ENCODE measurements around the gene RPS27A.

DNA sequence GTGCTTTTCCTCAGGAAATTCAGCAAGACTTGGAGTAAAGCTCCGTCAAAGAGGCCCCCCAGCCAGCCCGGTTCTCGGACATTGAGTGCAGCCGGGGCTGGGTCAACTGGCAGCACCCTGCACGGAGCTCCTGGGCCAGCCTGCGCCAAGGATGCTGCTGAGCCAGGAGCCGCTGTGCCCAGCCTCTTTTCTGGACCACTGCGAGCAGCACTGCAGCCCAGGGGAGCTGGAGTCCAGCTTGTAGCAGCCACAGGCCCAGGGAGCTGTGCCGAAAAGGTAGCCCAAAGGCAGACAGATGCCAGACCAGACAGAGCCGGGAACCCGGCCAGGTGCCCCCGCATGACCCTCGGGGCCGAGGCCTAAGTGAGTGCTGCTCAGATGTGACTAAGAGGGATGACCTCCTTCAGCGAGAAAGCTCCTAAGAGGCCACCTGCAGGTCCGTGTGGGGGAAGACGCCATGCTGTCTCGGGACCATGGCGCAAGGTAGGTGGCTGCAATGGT lies 7.7 kb upstream of the RPS27A start:
- TF ChIP-seq TAF1 (IDR thresholded peaks at IDR 0.05; ENCODE audit: borderline replicate concordance, insufficient read depth, low read length) (no peak), POLR2AphosphoS5 (IDR thresholded peaks at IDR 0.05; ENCODE audit: low read depth, low read length) (no peak)
- TF ChIP-seq, protein P1, sequence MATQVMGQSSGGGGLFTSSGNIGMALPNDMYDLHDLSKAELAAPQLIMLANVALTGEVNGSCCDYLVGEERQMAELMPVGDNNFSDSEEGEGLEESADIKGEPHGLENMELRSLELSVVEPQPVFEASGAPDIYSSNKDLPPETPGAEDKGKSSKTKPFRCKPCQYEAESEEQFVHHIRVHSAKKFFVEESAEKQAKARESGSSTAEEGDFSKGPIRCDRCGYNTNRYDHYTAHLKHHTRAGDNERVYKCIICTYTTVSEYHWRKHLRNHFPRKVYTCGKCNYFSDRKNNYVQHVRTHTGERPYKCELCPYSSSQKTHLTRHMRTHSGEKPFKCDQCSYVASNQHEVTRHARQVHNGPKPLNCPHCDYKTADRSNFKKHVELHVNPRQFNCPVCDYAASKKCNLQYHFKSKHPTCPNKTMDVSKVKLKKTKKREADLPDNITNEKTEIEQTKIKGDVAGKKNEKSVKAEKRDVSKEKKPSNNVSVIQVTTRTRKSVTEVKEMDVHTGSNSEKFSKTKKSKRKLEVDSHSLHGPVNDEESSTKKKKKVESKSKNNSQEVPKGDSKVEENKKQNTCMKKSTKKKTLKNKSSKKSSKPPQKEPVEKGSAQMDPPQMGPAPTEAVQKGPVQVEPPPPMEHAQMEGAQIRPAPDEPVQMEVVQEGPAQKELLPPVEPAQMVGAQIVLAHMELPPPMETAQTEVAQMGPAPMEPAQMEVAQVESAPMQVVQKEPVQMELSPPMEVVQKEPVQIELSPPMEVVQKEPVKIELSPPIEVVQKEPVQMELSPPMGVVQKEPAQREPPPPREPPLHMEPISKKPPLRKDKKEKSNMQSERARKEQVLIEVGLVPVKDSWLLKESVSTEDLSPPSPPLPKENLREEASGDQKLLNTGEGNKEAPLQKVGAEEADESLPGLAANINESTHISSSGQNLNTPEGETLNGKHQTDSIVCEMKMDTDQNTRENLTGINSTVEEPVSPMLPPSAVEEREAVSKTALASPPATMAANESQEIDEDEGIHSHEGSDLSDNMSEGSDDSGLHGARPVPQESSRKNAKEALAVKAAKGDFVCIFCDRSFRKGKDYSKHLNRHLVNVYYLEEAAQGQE (IDR thresholded peaks at IDR 0.05; ENCODE audit: insufficient read depth in 1 of 2, low read depth in 2 of 2, low read length in 2 of 2): no peak
